Activated B cell treated with CpG ODN at 0.5 μM for 24 hours (primary cell): ENCODE results near the gene KAT2A. TPM values are rescaled to one million over a fixed set of nuclear protein-coding genes. Genes with fewer than 3 reads are reported as not detected.
A peak's percentile ranks its signal among the peaks of the same experiment; 100 is the strongest.

Experiments
- ATAC-seq: fragments of 200-7000 bp; cut with Tn5 transposase; one replicate; pipeline ENCODE4 v1.10.0; 2021; ENCODE audit warnings: low read depth, mild to moderate bottlenecking, moderate library complexity
- CTCF ChIA-PET: fragments of 350-600 bp; sonication (Branson Sonifier 250); formaldehyde crosslinking; loops from one replicate; lab custom pipeline; 2021; ENCODE audit warnings: antibody characterized with exemption; lab: Charles Lee
- POLR2A ChIA-PET: fragments of 350-600 bp; sonication (Branson Sonifier 250); formaldehyde crosslinking; loops from one replicate; lab custom pipeline; 2021; ENCODE audit warnings: antibody characterized with exemption; lab: Charles Lee
- DNase-seq: peaks from one replicate; pipeline ENCODE4 v3.0.0; 2022
- H3K27ac Mint-ChIP-seq: one replicate; pipeline ENCODE4 v1.8.0; 2020; ENCODE audit warnings: mixed read lengths
- H3K27me3 Mint-ChIP-seq: one replicate; pipeline ENCODE4 v1.8.0; 2021; ENCODE audit warnings: mixed read lengths
- H3K36me3 Mint-ChIP-seq: one replicate; pipeline ENCODE4 v1.8.0; 2021; ENCODE audit warnings: low read depth, mixed read lengths
- H3K4me1 Mint-ChIP-seq: one replicate; pipeline ENCODE4 v1.8.0; 2021; ENCODE audit warnings: mixed read lengths
- H3K4me3 Mint-ChIP-seq: one replicate; pipeline ENCODE4 v1.8.0; 2020; ENCODE audit warnings: mild to moderate bottlenecking, mixed read lengths
- H3K9me3 Mint-ChIP-seq: one replicate; pipeline ENCODE4 v1.8.0; 2020; ENCODE audit warnings: mixed read lengths
- CTCF ChIP-seq: fragments of 200-600 bp; IDR thresholded peaks from one replicate; pipeline ENCODE4 v1.8.0; 2022; ENCODE audit warnings: antibody characterized with exemption, mild to moderate bottlenecking
- intact Hi-C: fragments of 100-400 bp; cut with micrococcal nuclease; formaldehyde crosslinking; loops from one replicate; pipeline ENCODE4 v1.15.1; 2024
- total RNA-seq: library from RNA; stranded (reverse); gene quantifications from 2 replicates; pipeline ENCODE4 v1.2.3, GENCODE V29; 2022

KAT2A gene
- total RNA-seq, 1 donor from 2014 or later = 40.1 TPM

GRCh38 chr17:42111265-42111636, 9.9 kb downstream of the KAT2A start:
- Mint-ChIP-seq H3K4me1 (peaks cover 54% of the 10 kb centered on the region), H3K4me3 (no peak overlapping the region), H3K36me3 (peaks cover 27% of the 10 kb centered on the region), H3K9me3 (no peaks in the 10 kb centered on the region), H3K27ac (no peak overlapping the region), H3K27me3 (no peaks in the 10 kb centered on the region)
- DNase-seq (no peak), ATAC-seq (no peak)
- POLR2A ChIA-PET = interaction anchor here (0.8 to 6.7 kb wide), 8 partner anchors 8 to 148 kb away, joined by 3 to 46 read pairs (median 12); partner anchors contain the start of genes CNP, DNAJC7, KAT2A and ZNF385C
- intact Hi-C loops = no loop called here
- CTCF ChIA-PET = interaction anchor here (1.4 to 2.1 kb wide), 2 partner anchors 8 to 93 kb away, joined by 3 to 7 read pairs; partner anchors contain the start of gene DNAJC7
- no peak for TF ChIP-seq CTCF

- Mint-ChIP-seq H3K27me3 (no peaks in the 10 kb centered on the region), H3K4me3 (peak overlapping the region; percentile 2), H3K9me3 (no peaks in the 10 kb centered on the region), H3K4me1 (peaks cover 47% of the 10 kb centered on the region), H3K36me3 (peaks cover 29% of the 10 kb centered on the region), H3K27ac (peak overlapping the region; percentile 15)
- DNase-seq (no peak), ATAC-seq (no peak)
- intact Hi-C loops = no loop called here
- CTCF ChIA-PET = interaction anchor here (1.4 kb wide), 1 partner anchor 9 kb away, joined by 3 read pairs; no protein-coding TSS in a partner anchor
- no peak for TF ChIP-seq CTCF
- POLR2A ChIA-PET = interaction anchor here (0.6 to 6.7 kb wide), 8 partner anchors 10 to 316 kb away, joined by 3 to 46 read pairs (median 4); partner anchors contain the start of genes CNP, DNAJC7 and KAT2A
Measured at GRCh38 chr17:42110301-42111264, 10.6 kb downstream of the KAT2A start.

- Mint-ChIP-seq H3K4me1 (peaks cover 37% of the 10 kb centered on the region), H3K4me3 (no peak overlapping the region), H3K36me3 (peaks cover 25% of the 10 kb centered on the region), H3K27ac (no peak overlapping the region), H3K27me3 (no peaks in the 10 kb centered on the region), H3K9me3 (no peaks in the 10 kb centered on the region)
- TF ChIP-seq CTCF = no peak
- ATAC-seq (no peak), DNase-seq (no peak)
- ChIA-PET POLR2A (interaction anchor here (4.0 kb wide), 1 partner anchor 12 kb away, joined by 26 read pairs; the partner anchor contains the start of gene KAT2A), CTCF (no interaction called here)
- intact Hi-C loops = no loop called here
Measured at GRCh38 chr17:42109086-42109485, 12.1 kb downstream of the KAT2A start.

- intact Hi-C loops = loop anchor here (2.0 kb wide), 1 partner anchor 41 kb away; no protein-coding TSS in a partner anchor
- Mint-ChIP-seq H3K9me3 (no peaks in the 10 kb centered on the region), H3K27ac (no peak overlapping the region), H3K4me3 (peak overlapping the region; percentile 74), H3K27me3 (no peaks in the 10 kb centered on the region), H3K4me1 (peaks cover 34% of the 10 kb centered on the region), H3K36me3 (peaks cover 22% of the 10 kb centered on the region)
- no peak for TF ChIP-seq CTCF
- CTCF ChIA-PET = interaction anchor here (1.1 to 1.8 kb wide), 5 partner anchors 8 to 145 kb away, joined by 3 to 6 read pairs (median 4); partner anchors contain the start of genes DNAJC7 and ZNF385C
- peak; percentile 93 for ATAC-seq
- DNase-seq = peak; percentile 94
- POLR2A ChIA-PET = interaction anchor here (0.6 to 1.8 kb wide), 5 partner anchors 9 to 141 kb away, joined by 4 to 21 read pairs (median 8); partner anchors contain the start of genes CNP, DNAJC7 and ZNF385C
Measured at GRCh38 chr17:42107597-42108576, 13.3 kb downstream of the KAT2A start.
